Suprapubic skin (tissue), 4 donors: ENCODE data around the gene OLFML2A.

ENCODE experiments used
- EP300 ChIP-seq: sonication (generic); formaldehyde crosslinking; IDR thresholded peaks from one replicate; pipeline ENCODE4 v1.6.1; 2017; ENCODE audit warnings: antibody characterized with exemption
- POLR2A ChIP-seq, 2 donors: fragments of 450-650 bp; IDR thresholded peaks; one replicate each; pipeline ENCODE4 v1.6.1; 2017; ENCODE audit warnings: antibody characterized with exemption in 2 of 2, mild to moderate bottlenecking in 2 of 2, moderate library complexity in 2 of 2
- POLR2AphosphoS5 ChIP-seq, 3 donors: sonication (generic); formaldehyde crosslinking; IDR thresholded peaks; one replicate each; pipeline ENCODE4 v1.6.1; 2017; ENCODE audit warnings: antibody characterized with exemption in 3 of 3
- TF ChIP-seq, protein P1 (sequence below), 2 donors: fragments of 200-600 bp in 1 of 2; fragments of 450-650 bp in 1 of 2; sonication (generic) in 1 of 2; IDR thresholded peaks; one replicate each; pipeline ENCODE4 v1.5.1; 2016 to 2019; ENCODE audit warnings: antibody characterized with exemption in 2 of 2, mild to moderate bottlenecking in 1 of 2, moderate library complexity in 1 of 2

DNA sequence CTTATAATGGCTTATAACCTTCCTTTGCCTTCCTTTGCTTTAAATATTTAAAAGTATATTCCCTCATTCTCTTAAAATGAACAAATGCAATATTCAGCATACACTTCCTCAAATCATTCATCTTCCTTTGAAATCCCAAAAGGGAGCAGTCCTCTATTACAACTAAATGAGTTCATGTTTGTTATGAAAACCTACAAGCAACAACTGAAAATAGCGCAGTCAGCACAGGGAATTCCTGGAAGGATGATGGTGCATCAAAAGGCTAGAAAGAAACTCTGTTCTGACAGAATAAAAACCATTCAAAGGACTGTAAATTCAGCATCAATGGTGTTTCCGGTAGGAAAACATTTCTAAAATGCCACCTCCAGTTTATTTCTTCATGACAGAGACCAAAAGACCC, 9.1 kb upstream of the OLFML2A start:
- TF ChIP-seq, protein P1, sequence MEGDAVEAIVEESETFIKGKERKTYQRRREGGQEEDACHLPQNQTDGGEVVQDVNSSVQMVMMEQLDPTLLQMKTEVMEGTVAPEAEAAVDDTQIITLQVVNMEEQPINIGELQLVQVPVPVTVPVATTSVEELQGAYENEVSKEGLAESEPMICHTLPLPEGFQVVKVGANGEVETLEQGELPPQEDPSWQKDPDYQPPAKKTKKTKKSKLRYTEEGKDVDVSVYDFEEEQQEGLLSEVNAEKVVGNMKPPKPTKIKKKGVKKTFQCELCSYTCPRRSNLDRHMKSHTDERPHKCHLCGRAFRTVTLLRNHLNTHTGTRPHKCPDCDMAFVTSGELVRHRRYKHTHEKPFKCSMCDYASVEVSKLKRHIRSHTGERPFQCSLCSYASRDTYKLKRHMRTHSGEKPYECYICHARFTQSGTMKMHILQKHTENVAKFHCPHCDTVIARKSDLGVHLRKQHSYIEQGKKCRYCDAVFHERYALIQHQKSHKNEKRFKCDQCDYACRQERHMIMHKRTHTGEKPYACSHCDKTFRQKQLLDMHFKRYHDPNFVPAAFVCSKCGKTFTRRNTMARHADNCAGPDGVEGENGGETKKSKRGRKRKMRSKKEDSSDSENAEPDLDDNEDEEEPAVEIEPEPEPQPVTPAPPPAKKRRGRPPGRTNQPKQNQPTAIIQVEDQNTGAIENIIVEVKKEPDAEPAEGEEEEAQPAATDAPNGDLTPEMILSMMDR (IDR thresholded peaks at IDR 0.05): no peak
- TF ChIP-seq POLR2AphosphoS5 (IDR thresholded peaks at IDR 0.05) (no peak), EP300 (no peak), POLR2A (IDR thresholded peaks at IDR 0.05) (no peak)
